NCI-H345 treated with DMSO at 0.1 percent for 48 hours (cell line): ENCODE results near the gene GOT1.
A peak's percentile ranks its signal among the peaks of the same experiment; 100 is the strongest.

ENCODE experiments used
- DNase-seq: peaks from one replicate; lab custom pipeline; 2025; ENCODE audit not compliant: unreplicated experiment; lab: John Stamatoyannopoulos, UW

The GOT1 gene

DNA sequence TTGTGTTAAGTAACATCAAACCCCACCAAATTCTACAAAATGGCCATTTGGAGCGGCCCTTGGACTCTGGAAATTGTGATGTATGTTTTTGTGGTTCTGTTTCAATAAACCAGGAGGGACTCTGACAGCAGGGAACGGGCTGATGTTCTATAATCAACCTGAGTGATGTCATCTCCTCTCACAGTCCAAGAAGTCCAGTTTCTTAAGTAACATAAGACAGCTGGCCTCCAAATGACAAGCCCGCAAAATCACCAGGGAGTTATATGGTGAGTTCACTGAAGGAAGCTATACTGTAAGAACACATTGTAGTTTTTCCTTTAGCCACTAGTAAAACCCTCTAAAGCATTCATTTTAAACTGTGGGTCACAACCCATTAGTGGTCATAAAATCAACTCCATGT lies 34.0 kb downstream of the GOT1 start:
- DNase-seq, result no peak

DNA sequence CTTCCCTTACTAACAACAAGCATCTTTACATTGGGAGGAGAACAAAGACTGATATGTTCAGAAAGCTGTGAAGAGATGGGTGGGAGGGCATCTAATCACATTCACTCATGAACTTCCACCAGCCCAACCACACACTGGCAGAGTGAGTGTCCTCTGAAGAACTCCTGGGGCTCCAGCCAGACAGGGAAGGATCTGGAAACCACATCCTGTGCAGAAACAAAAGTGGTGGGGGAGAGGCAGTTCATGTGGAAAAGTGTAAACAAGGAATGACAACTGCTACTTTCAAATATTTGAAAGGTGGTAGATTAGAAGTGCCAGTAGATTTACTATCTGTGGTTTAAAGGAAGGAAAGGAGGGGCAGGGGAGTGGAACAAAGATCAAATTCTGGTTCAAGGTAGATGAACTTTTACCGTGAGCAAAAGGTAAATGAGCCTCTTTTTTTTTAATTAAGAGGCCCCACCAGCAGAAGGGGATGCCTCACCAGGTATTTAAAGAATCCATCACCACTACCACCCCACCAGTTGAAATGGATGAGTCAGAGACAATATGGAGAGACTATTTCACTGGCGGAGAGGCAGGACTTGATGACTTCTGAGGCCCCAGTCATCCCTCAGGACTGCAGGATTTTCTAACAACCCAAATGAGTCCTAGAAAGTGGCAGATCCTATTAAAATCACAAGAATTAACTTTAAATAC lies 34.5 kb downstream of the GOT1 start:
- peak; percentile 83 for DNase-seq

DNA sequence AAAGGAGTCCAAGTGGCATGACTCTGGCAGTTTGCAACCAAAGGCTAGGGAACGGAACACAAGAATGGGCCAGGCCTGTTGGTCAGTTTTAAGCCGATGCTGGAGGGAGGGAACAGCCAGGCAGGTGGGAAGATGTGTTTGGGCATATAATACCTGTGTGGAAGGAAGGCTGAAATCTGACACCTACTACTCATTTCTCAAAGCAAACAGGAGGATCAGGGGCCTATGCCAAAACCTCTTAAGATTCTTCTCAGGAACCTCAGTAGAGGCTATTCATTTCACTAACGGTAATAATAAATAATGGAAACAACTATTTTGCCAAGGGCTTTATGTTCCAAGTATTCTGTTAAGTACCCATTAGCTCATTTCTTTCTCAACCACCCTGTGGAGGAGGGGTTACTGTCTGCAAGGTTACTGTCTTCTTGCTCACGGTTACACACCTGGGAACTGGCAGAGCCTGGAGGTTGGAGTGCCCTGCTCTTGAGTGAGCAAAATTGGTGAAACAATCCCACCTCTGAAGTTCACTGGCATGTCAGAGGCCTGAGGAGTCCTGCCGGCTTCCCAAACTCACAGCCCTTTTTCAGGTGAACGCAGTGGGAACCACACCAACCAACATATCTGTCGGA lies 35.5 kb downstream of the GOT1 start:
- DNase-seq, result no peak

DNA sequence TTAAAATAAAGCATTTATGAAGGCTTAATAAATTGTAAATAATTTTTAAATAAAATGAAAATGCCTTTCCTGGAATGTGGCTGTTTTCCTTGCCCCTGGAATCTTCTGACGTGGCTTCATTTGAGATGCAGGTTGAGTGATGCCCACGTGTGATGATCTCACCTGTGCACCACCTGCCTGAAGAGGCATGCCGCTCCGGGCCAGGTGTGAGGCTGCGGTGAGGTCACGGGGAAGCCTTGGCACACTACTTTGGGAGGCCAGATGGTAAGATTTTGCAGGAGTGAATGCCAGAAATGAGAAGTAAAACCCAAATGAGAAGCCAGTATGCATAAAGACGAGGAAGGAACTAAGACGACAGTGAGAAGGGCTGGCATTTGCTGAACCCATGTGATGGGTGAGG lies 36.2 kb downstream of the GOT1 start:
- no peak for DNase-seq

DNA sequence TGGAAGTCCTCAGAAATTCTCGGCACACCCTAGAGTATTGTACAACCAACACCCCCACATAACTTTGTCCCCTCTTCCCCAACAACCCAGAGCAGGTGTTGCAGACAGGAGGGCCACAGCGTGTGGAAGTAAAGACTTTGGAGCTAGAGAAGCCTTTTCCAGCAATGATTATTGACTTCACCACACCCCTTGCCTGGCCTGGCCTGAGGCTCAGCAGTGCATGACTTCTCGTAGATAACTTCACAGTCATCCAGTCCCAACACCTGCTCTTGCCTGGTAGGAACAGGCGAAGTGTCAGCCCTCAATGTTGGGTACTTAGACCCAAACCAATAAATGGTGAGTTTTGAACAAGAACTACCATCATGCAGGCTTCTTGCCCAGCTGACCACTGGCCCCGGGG lies 36.7 kb downstream of the GOT1 start:
- no peak for DNase-seq

DNA sequence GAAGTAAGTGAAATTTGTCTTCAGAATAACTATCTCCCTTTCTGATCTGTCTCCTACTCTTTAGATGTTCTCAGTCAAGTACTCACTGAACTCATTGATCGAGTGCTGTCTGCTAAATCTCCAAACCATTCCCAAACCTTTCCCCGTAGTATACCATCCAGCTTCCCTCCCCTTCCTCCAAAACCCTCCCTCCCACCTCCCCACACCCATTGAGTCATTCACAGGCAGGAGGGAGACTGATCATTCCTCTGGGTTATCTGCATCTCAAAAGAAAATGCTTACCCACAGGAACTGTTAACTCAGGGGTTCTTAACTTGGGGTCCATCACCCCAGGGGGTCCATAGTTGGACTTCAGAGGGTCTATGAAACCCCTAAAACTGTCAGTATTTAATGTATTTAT lies 37.4 kb downstream of the GOT1 start:
- no peak for DNase-seq

DNA sequence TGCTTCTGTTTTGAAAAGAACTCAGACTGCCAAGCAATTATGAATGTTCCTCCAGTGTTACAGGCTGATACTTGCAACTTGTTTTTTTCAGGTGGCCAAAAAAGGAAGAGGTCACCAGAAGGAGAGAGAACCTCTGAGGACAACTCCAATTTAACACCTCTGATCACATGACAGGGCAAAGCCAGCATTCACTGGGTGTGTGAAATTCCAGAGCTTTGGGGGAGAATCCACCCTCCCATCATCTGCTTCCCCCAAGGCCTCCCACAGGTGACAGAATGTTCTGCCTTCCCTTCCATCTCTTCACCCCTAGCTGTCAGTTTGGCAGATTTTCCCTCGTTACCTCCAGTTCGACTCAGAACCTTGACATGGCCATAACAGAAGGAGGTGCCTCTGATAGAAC lies 39.1 kb downstream of the GOT1 start:
- DNase-seq, result no peak

DNA sequence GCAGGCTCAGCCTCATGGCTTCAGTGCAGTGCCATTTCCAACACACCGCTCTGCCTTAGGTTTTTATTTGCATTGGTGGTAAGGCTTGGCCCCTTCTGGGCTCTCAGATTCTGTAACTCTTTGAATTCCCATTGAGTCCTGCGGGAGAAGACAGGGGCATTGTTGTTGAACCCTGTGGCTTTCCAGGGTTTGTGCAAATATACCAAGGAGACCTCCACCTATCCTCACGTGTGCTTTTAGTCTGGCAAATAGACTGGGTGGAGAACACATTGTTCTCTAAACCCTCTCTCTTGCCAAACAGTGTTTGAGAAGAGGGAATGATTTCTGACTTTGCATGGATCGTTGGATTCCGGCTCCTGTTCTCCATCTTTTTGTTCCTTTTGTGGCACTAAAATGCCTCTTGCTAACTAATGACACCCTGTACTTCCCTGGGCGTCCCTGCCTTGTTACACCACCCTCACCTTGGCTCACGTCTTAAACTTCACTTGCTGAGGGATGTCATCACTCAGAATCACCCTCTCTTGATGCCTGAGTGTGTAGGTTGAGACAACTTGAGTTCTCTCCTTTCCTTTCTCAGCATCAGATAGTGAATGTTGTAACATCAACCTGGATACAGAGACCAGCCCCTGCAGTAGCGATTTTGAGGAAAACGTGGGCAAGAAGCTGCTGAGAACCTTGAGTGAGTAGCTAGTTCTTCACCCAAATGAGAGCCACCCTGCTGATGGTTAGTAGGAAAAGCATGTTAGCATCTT lies 40.5 kb downstream of the GOT1 start:
- DNase-seq, result peak; percentile 52

DNA sequence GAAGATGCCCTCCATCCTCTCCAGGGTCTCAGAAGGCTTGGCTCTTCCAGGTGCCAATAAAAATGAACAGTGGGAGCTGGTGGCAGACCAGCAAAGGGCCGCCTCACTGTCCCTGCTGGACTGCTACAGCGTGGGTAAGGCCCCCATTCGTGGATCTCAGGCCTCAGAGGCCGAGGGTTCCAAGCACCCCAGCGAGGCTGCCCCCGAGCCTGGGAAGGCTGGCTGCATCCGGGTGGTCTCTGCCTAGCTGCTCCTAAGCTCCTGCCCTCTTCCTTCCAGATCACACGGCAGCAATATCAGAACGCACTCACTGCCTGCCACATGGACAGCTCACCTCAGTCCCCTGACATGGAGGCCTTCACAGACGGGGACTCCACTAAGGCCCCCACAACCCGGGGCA lies 42.9 kb downstream of the GOT1 start:
- DNase-seq, result no peak

DNA sequence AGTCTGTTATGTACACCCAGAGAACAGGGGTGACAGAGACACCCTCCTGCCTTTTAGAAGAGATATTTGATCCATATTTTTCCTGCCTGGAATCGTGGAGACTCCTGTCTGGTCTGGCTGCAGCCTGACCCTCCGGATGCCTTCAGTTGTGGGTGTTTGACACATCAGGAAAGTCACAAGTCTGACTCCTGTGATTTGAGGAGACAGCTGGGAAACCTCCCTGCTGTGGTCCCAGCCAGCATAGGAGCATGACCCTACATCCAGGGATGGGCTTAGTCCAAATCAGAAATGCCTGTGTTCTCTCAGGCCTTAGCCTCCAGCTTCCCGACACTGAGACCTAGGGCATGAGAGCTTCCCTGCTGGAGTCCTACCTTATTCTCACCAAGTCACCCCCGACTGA lies 43.4 kb downstream of the GOT1 start:
- DNase-seq, result no peak

DNA sequence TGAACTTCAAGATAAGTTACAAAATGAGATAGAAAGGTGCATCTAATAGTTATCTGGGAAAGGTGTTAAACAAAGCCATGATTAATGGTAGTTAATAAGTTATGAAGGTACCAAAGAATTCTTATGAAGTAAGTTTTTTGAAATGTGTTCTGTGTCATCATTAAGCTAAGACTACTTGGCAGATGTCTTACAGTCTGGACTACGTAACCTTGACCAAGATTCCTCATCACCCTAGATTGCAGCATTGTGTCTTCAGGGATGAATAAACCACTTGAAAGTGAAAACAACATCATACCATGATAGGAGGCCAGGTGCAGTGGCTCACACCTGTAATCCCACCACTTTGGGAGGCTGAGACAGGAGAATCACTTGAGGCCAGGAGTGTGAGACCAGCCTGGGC lies 48.2 kb downstream of the GOT1 start:
- no peak for DNase-seq

DNA sequence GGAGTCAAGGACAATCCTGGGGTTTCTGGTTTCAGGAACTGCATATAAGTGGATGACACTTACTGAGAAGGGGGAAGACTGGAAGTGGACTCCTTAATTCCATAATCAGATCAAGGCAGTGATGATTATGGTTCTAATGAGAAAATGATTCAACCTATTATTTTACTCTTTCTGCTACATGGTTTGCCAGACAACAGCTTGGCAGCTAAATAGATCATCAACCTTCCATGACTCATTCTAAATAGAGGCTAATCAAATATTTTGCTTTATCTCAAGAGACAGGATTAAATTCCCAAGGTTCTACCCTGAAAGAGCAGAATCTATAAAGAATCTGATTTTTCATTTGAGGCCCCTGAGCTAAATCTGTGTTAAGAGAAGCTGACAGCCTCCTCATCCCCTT lies 55.0 kb downstream of the GOT1 start:
- no peak for DNase-seq

DNA sequence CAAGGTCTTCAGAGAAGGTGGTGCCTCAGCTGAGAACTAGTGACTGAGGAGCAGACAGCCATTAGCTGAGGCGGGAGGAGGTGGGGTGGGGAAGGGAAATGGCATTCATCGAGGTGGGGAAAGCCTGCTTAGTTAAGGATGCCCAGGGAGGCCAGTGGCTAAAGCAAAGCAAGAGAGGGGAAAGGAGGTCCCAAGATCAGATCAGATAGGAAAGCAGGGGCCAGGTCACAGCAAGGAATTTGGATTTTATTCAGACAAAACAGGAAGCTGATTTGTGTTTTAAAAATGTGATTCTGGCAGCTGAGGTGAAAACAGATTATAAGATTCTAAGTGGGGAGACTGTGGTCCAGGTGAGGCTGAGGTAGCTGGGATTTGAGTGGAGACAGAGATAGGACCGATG lies 55.5 kb downstream of the GOT1 start:
- DNase-seq, result no peak

DNA sequence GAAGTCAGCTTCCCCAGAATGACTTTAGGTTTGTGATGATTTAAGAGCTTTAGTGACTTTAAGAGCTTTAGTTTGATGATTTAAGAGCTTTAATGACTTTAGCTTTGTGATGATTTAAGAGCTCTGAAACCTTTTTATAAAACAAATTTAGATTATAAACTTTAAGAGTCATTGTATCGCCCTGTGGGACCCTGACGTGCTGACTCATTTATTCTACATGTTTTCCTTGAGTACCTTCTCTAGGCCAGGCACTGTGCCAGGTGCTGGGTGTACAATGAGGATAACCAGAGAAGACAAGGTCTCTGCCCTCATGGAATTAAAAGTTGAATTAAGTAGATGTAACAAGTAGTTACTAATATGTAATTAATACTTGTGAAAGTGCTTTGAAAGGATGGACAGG lies 55.9 kb downstream of the GOT1 start:
- no peak for DNase-seq

DNA sequence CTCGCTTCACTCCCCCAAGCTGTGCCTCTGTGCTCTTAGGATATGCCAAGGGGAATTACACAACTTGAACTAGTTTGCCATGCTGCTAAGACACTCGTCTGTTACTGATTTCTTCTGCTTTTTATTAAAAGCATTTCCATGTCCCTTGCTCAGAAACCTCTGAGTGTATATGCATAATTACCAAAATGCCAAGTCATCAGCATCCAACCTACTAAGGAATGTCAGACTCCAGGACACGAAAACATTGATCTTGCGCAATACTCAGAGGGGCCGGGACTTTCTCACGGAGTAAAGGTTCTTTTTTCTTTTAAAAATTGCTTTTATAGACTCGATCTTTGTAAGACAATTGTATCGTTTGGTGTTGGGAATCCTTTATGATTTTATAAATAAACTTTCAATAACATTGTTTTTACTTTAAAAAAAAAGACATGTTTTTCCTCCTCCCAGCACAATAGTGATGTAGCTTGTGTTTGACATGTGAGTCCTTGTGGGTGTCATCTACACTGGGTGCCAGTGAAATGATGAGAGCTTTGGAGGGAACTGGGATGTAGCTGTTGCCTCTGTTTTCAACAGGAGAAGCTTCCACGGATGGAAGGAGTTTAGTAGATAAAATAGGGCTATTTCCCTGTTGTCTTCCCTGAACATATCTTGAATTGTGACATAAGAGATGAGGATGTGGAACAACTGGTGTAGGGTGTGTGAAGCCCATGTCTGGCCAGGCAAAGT lies 57.7 kb downstream of the GOT1 start:
- DNase-seq, result no peak

DNA sequence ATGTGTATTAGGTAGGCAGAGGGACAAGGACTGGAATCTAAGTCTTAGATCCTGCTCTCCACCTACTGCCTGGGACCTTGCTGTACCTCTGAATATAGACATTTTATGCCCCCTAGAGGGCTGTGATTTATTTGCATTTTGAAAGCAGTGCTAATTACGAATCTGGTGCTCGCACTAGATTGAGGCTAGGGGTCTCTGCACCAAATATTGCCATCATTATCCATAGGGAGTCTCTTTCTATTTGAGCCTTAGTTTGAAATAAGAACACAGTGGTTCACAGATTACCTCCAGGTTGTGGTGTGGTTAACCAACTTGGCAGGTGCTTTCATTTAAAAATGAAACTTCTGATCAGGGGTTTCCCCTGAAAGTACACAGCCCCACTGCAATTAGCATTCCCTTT lies 59.4 kb downstream of the GOT1 start:
- peak; percentile 6 for DNase-seq

DNA sequence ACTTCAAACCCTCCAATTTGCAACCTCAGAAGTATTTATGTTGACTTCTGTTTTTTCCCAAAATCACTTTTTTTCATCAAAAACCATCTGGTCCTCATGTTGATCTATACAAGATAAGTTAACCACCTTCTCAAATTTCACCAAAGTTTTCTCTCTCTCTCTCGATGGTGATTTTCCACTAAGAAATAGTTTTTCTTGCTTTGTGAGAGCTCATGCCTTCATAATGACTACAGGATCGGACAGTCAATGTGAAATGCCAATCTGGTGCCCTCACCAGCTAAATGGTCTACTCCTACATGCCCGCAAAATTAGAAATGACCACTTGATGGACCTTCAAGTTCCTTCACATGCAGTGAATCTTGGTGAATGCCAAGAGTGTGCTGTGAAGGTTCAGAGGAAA lies 60.9 kb downstream of the GOT1 start:
- DNase-seq, result no peak

DNA sequence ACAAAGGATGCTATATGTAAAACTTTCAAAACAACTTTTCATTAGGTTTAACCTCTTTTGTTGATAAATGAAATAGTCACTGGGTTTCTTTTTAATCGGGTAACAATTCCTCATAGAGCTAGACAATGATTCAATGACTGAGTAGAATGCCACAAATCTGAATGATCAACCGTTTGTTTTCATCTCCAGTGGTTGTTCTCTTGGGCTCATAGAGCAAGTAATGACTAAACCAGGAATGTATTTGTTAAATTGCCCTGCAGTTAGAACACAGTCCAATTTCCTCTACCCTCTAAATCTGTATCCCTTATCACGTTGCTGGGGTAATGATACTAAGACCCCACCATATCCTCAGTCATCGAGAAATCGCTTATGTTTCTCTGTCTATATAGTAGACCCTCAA lies 61.3 kb downstream of the GOT1 start:
- no peak for DNase-seq

DNA sequence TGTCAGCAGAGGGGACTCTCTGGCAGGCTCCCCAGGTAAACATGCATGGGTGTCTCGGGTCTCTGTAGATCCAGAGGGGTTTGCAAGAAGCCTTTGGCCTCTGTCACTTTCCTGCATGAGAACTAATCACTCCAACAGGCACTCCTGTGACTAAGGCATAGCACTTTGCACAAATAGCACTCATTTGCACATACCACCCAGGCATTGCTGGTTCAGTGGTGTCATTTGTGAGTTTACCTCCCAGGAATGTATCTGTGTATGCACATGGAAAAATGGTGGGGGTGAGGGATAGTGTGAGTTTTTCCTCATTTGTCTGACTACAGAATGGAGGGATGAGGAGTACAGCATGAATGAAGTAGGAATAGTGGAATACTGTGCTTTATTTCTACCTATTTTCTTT lies 61.8 kb downstream of the GOT1 start:
- no peak for DNase-seq

DNA sequence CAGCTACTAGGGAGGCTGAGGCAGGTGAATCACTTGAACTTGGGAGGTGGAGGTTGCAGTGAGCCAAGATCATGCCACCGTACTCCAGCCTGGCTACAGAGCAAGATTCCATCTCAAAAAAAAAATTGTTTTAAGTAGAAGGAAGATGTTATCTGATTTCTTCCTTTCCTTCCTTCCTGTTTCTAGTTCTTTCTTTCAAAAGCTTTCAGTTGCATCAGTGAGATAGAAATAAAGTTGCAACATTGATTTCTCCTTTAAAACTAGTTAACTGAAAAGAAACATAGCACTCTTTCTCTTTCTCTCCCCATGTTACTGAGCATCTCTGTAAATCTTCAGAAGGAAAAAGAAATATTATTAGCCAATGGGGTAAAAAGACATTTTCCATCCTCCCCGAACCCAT lies 63.8 kb downstream of the GOT1 start:
- no peak for DNase-seq

DNA sequence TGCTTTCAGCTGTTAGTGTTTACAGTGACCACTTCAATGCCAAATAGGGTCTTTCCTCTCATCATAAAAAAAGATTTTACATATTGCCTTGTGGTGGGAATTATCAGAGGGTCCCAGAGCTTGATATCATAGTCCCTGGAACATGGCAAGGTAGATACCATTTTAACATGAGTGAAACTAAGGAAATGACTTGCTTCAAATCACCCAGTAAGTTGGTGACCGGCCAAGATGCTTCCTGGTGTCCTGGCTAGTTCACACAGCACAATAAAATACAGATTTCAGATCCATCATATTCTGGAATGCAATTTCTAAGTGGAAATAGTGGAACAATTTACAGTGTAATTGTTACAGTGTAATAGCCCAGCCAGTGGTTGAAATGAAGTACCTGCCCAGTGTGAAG lies 64.7 kb downstream of the GOT1 start:
- no peak for DNase-seq

DNA sequence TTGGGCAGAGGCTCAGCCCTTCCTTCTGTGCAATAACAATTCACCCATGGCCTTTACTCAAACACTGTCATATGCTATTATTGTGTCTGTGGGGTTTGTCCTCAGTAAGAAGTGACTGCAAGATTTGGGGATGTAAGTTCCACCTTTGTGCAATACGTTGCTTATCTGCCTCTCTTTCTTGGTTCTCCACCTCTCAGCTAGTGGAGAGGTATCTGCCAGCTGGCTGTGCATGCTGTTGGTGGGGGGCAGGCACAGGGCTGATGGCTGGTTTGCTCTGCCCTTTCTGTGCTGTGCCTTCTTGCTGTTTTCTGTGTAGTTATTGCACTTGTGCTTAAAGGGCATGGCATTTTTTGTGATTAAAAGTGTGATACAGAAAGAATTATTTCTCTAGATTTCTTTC lies 65.1 kb downstream of the GOT1 start:
- DNase-seq, result no peak
